Smooth muscle cell (in vitro differentiated cells): ENCODE results near the gene C4A. TPM values are rescaled to one million over a fixed set of nuclear protein-coding genes. Genes with fewer than 3 reads are reported as not detected.
"Not testable (repeated sequence)": the region's sequence is repeated elsewhere in the genome, so short reads cannot be mapped to it uniquely, and the experiment has no call there.

Experiments
- DNase-seq: peaks from one replicate; lab custom pipeline; 2025; ENCODE audit not compliant: unreplicated experiment; lab: John Stamatoyannopoulos, UW
- H2AFZ ChIP-seq: fragments of 200-600 bp; sonication (generic); 2 replicates; pipeline ENCODE4 v1.6.0; 2016; ENCODE audit warnings: antibody characterized with exemption, low read depth, mild to moderate bottlenecking
- H3F3A ChIP-seq: fragments of 200-600 bp; sonication (generic); 2 replicates; pipeline ENCODE4 v1.6.0; 2017; ENCODE audit warnings: antibody characterized with exemption, low read depth
- H3K27ac ChIP-seq: fragments of 200-600 bp; sonication (generic); 2 replicates; pipeline ENCODE4 v1.5.1; 2016; ENCODE audit warnings: low read depth, mild to moderate bottlenecking
- H3K27me3 ChIP-seq: fragments of 200-600 bp; sonication (generic); 2 replicates; pipeline ENCODE4 v1.6.1; 2016; ENCODE audit warnings: low read depth, mild to moderate bottlenecking
- H3K36me3 ChIP-seq: fragments of 200-600 bp; sonication (generic); 2 replicates; pipeline ENCODE4 v1.5.1; 2016; ENCODE audit warnings: low read depth
- H3K4me1 ChIP-seq: fragments of 200-600 bp; sonication (generic); 2 replicates; pipeline ENCODE4 v1.5.1; 2016; ENCODE audit warnings: low read depth
- H3K4me2 ChIP-seq: fragments of 200-600 bp; sonication (generic); 2 replicates; pipeline ENCODE4 v1.6.0; 2016; ENCODE audit warnings: mild to moderate bottlenecking
- H3K4me3 ChIP-seq: fragments of 200-600 bp; sonication (generic); 2 replicates; pipeline ENCODE4 v1.5.1; 2016; ENCODE audit warnings: mild to moderate bottlenecking
- H3K79me2 ChIP-seq: fragments of 200-600 bp; sonication (generic); 2 replicates; pipeline ENCODE4 v1.6.0; 2016; ENCODE audit warnings: low read depth, mild to moderate bottlenecking
- H3K9ac ChIP-seq: fragments of 200-600 bp; sonication (generic); 2 replicates; pipeline ENCODE4 v1.6.0; 2016; ENCODE audit warnings: low read depth
- H3K9me3 ChIP-seq: fragments of 200-600 bp; sonication (generic); replicated peaks from 2 replicates; pipeline ENCODE4 v1.5.1; 2016; ENCODE audit warnings: low read depth
- H4K20me1 ChIP-seq: fragments of 200-600 bp; sonication (generic); 2 replicates; pipeline ENCODE4 v1.6.0; 2016; ENCODE audit warnings: low read depth
- CTCF ChIP-seq: fragments of 200-600 bp; sonication (generic); IDR thresholded peaks from 2 replicates; pipeline ENCODE4 v1.5.1; 2017; ENCODE audit warnings: borderline replicate concordance, mild to moderate bottlenecking, antibody characterized with exemption; ENCODE audit not compliant: insufficient read depth, poor library complexity, severe bottlenecking
- WGBS: methylation state at CpG from one replicate; pipeline ENCODE4 v1.1.7; 2016; ENCODE audit warnings: low lambda C conversion rate; 5-methylcytosine and 5-hydroxymethylcytosine counted together
- polyA plus RNA-seq: library from polyadenylated mRNA; unstranded; fragments of >200 nt; fragmentation: Nextera tagmentation; extraction: Ambion mirVana; gene quantifications from 2 replicates; pipeline ENCODE4 v1.2.1, GENCODE V29; 2016
- total RNA-seq: library from RNA; depleted of rRNA; stranded (reverse); fragments of >200 nt; gene quantifications from 2 replicates; pipeline ENCODE4 v1.2.3, GENCODE V29; 2014

The C4A gene
- total RNA-seq: 2.8 and 4.6 TPM in 2 replicates
- 1.7 and 4.4 TPM in 2 replicates for polyA plus RNA-seq

GRCh38 chr6:31981744-31982143, at the start of gene C4A:
TSS of gene C4A (plus strand) at chr6:31982057. CDS start at chr6:31982108, 51 bp downstream.
- not testable (repeated sequence) for H3K27me3 ChIP-seq, H3F3A ChIP-seq, H3K9me3 ChIP-seq, H3K79me2 ChIP-seq, H3K4me3 ChIP-seq, H3K4me2 ChIP-seq, H2AFZ ChIP-seq, H3K4me1 ChIP-seq, DNase-seq, H3K9ac ChIP-seq, H3K36me3 ChIP-seq, H3K27ac ChIP-seq, H4K20me1 ChIP-seq
- no CpG with 5 or more reads among the region's 7 CpGs for WGBS

GRCh38 chr6:31932137-31932536, 49.7 kb upstream of the C4A start:
- H3K4me3 ChIP-seq, DNase-seq, H3K9ac ChIP-seq, H3K79me2 ChIP-seq, H3F3A ChIP-seq, H3K4me2 ChIP-seq, H2AFZ ChIP-seq, H3K27me3 ChIP-seq, H4K20me1 ChIP-seq, H3K9me3 ChIP-seq, H3K27ac ChIP-seq, H3K36me3 ChIP-seq, H3K4me1 ChIP-seq: not testable (repeated sequence)
- WGBS: 98% methylated on average over 15 of the region's 32 CpGs

GRCh38 chr6:31933537-31933936, 48.3 kb upstream of the C4A start:
- H3F3A ChIP-seq: no peaks in the 10 kb centered on the region
- no peak overlapping the region for H3K27ac ChIP-seq
- no peak for DNase-seq
- no peaks in the 10 kb centered on the region for H3K4me1 ChIP-seq
- no peaks in the 10 kb centered on the region for H3K9me3 ChIP-seq
- peaks cover 4% of the 10 kb centered on the region for H3K27me3 ChIP-seq
- WGBS: 95% methylated on average over 19 of the region's 19 CpGs
- H3K36me3 ChIP-seq: no peaks in the 10 kb centered on the region
- TF ChIP-seq CTCF: no peak
- no peak overlapping the region for H3K4me2 ChIP-seq
- H4K20me1 ChIP-seq: no peaks in the 10 kb centered on the region
- H3K9ac ChIP-seq: no peak overlapping the region
- H2AFZ ChIP-seq: no peak overlapping the region
- no peaks in the 10 kb centered on the region for H3K79me2 ChIP-seq
- no peak overlapping the region for H3K4me3 ChIP-seq

- Histone ChIP-seq H3K27me3 (peaks cover 4% of the 10 kb centered on the region), H3F3A (no peaks in the 10 kb centered on the region), H3K4me2 (no peak overlapping the region), H3K36me3 (no peaks in the 10 kb centered on the region), H3K27ac (no peak overlapping the region), H3K9me3 (no peaks in the 10 kb centered on the region), H2AFZ (no peak overlapping the region), H3K4me1 (no peaks in the 10 kb centered on the region), H3K79me2 (no peaks in the 10 kb centered on the region), H3K9ac (no peak overlapping the region), H4K20me1 (no peaks in the 10 kb centered on the region), H3K4me3 (no peak overlapping the region)
- WGBS: 88% methylated on average over 3 of the region's 3 CpGs
- DNase-seq: no peak
- TF ChIP-seq CTCF: no peak
Observed at GRCh38 chr6:31935021-31935420, 46.8 kb upstream of the C4A start.

GRCh38 chr6:31935823-31936222, 46.0 kb upstream of the C4A start:
- no peak overlapping the region for H3K4me2 ChIP-seq
- no peaks in the 10 kb centered on the region for H3K4me1 ChIP-seq
- TF ChIP-seq CTCF: no peak
- no peak overlapping the region for H2AFZ ChIP-seq
- peaks cover 4% of the 10 kb centered on the region for H3K27me3 ChIP-seq
- no peaks in the 10 kb centered on the region for H3F3A ChIP-seq
- WGBS: 87% methylated on average over 9 of the region's 9 CpGs
- no peaks in the 10 kb centered on the region for H4K20me1 ChIP-seq
- no peaks in the 10 kb centered on the region for H3K79me2 ChIP-seq
- H3K9me3 ChIP-seq: no peaks in the 10 kb centered on the region
- no peaks in the 10 kb centered on the region for H3K36me3 ChIP-seq
- H3K4me3 ChIP-seq: no peak overlapping the region
- no peak for DNase-seq
- no peak overlapping the region for H3K27ac ChIP-seq
- no peak overlapping the region for H3K9ac ChIP-seq
